Trophoblast cell (in vitro differentiated cells and primary cell): ENCODE data around the gene TBXAS1.

Source experiments
- DNase-seq, 2 donors: peaks; one replicate each; pipeline ENCODE4 v3.0.0-alpha.2; 2016
- H2AFZ ChIP-seq: 2 replicates; pipeline ENCODE4 v1.6.1; 2013; ENCODE audit warnings: low read length, moderate library complexity, mild to moderate bottlenecking; ENCODE audit not compliant: insufficient read depth, poor library complexity
- H2AK5ac ChIP-seq: 2 replicates; pipeline ENCODE4 v1.6.1; 2013; ENCODE audit warnings: mild to moderate bottlenecking, low read length
- H2BK120ac ChIP-seq: 2 replicates; pipeline ENCODE4 v1.6.1; 2013; ENCODE audit warnings: low read length, mild to moderate bottlenecking, moderate library complexity; ENCODE audit not compliant: insufficient read depth, poor library complexity
- H2BK12ac ChIP-seq: 2 replicates; pipeline ENCODE4 v1.6.1; 2013; ENCODE audit warnings: mild to moderate bottlenecking, low read length, moderate library complexity
- H2BK5ac ChIP-seq: 2 replicates; pipeline ENCODE4 v1.6.1; 2013; ENCODE audit warnings: low read length, low read depth, moderate library complexity, mild to moderate bottlenecking; ENCODE audit not compliant: poor library complexity
- H3K14ac ChIP-seq: 2 replicates; pipeline ENCODE4 v1.6.1; 2013; ENCODE audit warnings: mild to moderate bottlenecking, low read length
- H3K18ac ChIP-seq: 2 replicates; pipeline ENCODE4 v1.6.1; 2013; ENCODE audit warnings: mild to moderate bottlenecking, low read length
- H3K23ac ChIP-seq: 2 replicates; pipeline ENCODE4 v1.6.1; 2013; ENCODE audit warnings: low read length
- H3K27ac ChIP-seq: 2 replicates; pipeline ENCODE4 v1.5.1; 2013; ENCODE audit warnings: low read depth, mild to moderate bottlenecking, inconsistent platforms, low read length, moderate library complexity
- H3K27me3 ChIP-seq: 2 replicates; pipeline ENCODE4 v1.6.1; 2013; ENCODE audit warnings: inconsistent platforms, mild to moderate bottlenecking, low read length, moderate library complexity; ENCODE audit not compliant: insufficient read depth
- H3K36me3 ChIP-seq, 2 experiments: 1 replicate in 1 of 2; 2 replicates in 1 of 2; pipeline ENCODE4 v1.6.1; 2013; ENCODE audit warnings: low read length in 2 of 2, mild to moderate bottlenecking in 2 of 2, moderate library complexity in 1 of 2; ENCODE audit not compliant: insufficient read depth in 2 of 2, control insufficient read depth in 1 of 2
- H3K4ac ChIP-seq: 2 replicates; pipeline ENCODE4 v1.6.1; 2013; ENCODE audit warnings: low read depth, mild to moderate bottlenecking, low read length, moderate library complexity
- H3K4me1 ChIP-seq, 2 experiments: 1 replicate in 1 of 2; 2 replicates in 1 of 2; pipeline ENCODE4 v1.6.1; 2013; ENCODE audit warnings: low read length in 2 of 2, mild to moderate bottlenecking in 2 of 2, moderate library complexity in 1 of 2; ENCODE audit not compliant: insufficient read depth in 2 of 2, control insufficient read depth in 1 of 2
- H3K4me2 ChIP-seq: 2 replicates; pipeline ENCODE4 v1.6.1; 2013; ENCODE audit warnings: inconsistent platforms, mild to moderate bottlenecking, low read length, moderate library complexity
- H3K4me3 ChIP-seq: 2 replicates; pipeline ENCODE4 v1.5.1; 2013; ENCODE audit warnings: mild to moderate bottlenecking, low read depth, low read length, inconsistent platforms
- H3K79me1 ChIP-seq: one replicate; pipeline ENCODE4 v1.6.1; 2013; ENCODE audit warnings: low read length
- H3K79me2 ChIP-seq: 2 replicates; pipeline ENCODE4 v1.6.1; 2013; ENCODE audit warnings: low read length, mild to moderate bottlenecking; ENCODE audit not compliant: control insufficient read depth, insufficient read depth, poor library complexity
- H3K9ac ChIP-seq: 2 replicates; pipeline ENCODE4 v1.6.1; 2013; ENCODE audit warnings: mild to moderate bottlenecking, low read length
- H3K9me3 ChIP-seq: 2 replicates; pipeline ENCODE4 v1.6.1; 2013; ENCODE audit warnings: low read depth, mild to moderate bottlenecking, control low read depth, inconsistent platforms, low read length; ENCODE audit not compliant: insufficient read depth
- H4K12ac ChIP-seq: 2 replicates; pipeline ENCODE4 v1.6.1; 2013; ENCODE audit warnings: low read depth, mild to moderate bottlenecking, low read length, moderate library complexity
- H4K8ac ChIP-seq: 2 replicates; pipeline ENCODE4 v1.6.1; 2013; ENCODE audit warnings: low read depth, mild to moderate bottlenecking, low read length, moderate library complexity
- H4K91ac ChIP-seq: one replicate; pipeline ENCODE4 v1.6.1; 2013; ENCODE audit warnings: low read depth, mild to moderate bottlenecking, low read length, moderate library complexity
- WGBS: extraction: QIAGEN DNeasy Blood & Tissue Kit; methylation state at CpG from one replicate; pipeline ENCODE4 v1.1.7; 2013; ENCODE audit warnings: missing lambda C conversion rate; ENCODE audit not compliant: insufficient read length, insufficient coverage; ENCODE audit errors: extremely low coverage; 5-methylcytosine and 5-hydroxymethylcytosine counted together

The TBXAS1 gene

DNA sequence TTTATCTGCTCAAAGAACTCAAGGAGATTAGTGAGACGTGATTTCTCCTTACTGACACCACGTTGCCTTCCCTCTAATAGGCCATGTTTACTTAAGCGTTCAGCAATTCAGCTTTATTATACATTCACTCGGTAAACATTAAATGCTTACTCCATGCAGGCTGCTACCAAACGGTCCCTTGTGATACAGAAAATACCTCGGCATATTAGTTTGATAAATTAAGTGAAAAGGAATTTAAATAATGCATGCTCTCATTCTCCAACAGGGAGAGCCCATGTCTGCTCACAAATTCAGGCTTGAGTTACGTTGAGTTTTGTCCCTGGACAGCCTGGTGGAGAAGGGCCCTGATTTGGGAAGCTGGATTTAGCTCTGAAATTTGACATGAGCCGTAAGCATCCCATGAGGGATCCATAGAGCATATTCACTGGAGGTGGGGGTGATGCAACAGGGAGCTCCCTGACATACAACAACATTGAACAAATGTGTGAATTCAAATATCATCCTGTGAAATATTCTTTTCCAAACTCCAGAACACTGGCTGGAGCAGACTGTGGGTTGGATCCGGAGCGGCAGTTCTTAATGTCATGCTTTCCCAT is 86.3 kb downstream of the TBXAS1 start:
- Histone ChIP-seq H4K12ac (no peak overlapping the region), H3K27ac (no peak overlapping the region), H3K4me1 (no peaks in the 10 kb centered on the region), H3K27me3 (no peaks in the 10 kb centered on the region), H3K36me3 (no peaks in the 10 kb centered on the region), H2BK120ac (no peak overlapping the region), H2BK12ac (no peak overlapping the region), H3K4ac (no peak overlapping the region), H3K18ac (no peak overlapping the region), H3K4me2 (no peak overlapping the region), H4K91ac (no peak overlapping the region), H2AK5ac (no peak overlapping the region), H2BK5ac (no peak overlapping the region), H3K4me3 (no peak overlapping the region), H4K8ac (no peak overlapping the region), H3K9me3 (peaks cover 2% of the 10 kb centered on the region), H3K23ac (no peak overlapping the region), H3K9ac (no peak overlapping the region), H2AFZ (no peak overlapping the region), H3K79me1 (no peaks in the 10 kb centered on the region), H3K79me2 (no peaks in the 10 kb centered on the region), H3K14ac (no peak overlapping the region)
- no CpG with 5 or more reads among the region's 10 CpGs for WGBS
- no peak for DNase-seq

DNA sequence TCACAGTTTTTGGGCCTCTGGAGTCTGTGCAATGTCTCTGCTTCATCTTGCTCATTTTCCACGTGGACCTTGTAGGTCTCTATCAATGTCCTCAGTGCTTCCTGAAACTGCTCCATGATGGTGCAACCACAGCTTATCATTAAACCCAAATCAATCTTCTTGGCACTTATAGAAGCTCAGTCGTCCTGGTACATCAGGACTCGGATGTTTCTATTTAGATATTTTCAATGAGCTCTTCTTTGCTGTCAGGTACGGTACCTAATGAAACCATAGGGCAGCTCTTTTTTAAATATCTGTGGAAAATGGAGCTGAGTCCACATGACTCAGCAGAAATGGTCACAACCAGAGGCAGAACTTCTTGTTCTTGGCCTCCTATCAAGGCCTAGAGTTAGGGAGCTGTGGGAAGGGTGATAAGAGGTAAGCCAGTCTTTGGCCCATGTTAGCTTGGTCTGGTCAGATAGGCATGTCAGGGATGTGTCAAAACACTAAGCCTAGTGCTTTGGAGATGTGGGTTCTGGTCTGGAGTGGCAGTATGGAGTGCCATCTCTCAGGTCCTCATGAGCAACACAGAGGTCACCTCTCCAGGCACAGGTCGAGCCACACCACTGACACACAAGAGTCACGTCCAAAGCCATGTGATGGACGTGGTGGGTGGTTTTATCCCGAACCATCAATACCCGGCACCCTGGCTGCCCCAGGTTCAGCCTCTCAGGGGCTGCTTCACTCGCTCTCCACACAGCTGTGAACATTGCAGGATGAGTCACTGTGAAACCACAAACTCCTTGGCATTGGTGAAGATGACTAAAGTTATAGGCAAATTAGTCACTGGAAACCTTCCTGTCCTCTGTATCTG is 87.0 kb downstream of the TBXAS1 start:
- WGBS, result no CpG with 5 or more reads among the region's 10 CpGs
- H3K4ac ChIP-seq, result no peak overlapping the region
- no peaks in the 10 kb centered on the region for H3K36me3 ChIP-seq
- H3K9me3 ChIP-seq, result peaks cover 2% of the 10 kb centered on the region
- no peak overlapping the region for H3K14ac ChIP-seq
- H3K27ac ChIP-seq, result no peak overlapping the region
- no peak overlapping the region for H2AK5ac ChIP-seq
- H3K4me2 ChIP-seq, result no peak overlapping the region
- no peak overlapping the region for H2BK5ac ChIP-seq
- DNase-seq, result peak; percentile 18 to 38
- H2BK120ac ChIP-seq, result no peak overlapping the region
- no peak overlapping the region for H2AFZ ChIP-seq
- no peak overlapping the region for H3K4me3 ChIP-seq
- H4K12ac ChIP-seq, result no peak overlapping the region
- no peak overlapping the region for H3K23ac ChIP-seq
- no peak overlapping the region for H4K91ac ChIP-seq
- H3K79me2 ChIP-seq, result no peaks in the 10 kb centered on the region
- H3K4me1 ChIP-seq, result no peaks in the 10 kb centered on the region
- no peak overlapping the region for H4K8ac ChIP-seq
- no peak overlapping the region for H3K18ac ChIP-seq
- H3K27me3 ChIP-seq, result no peaks in the 10 kb centered on the region
- H2BK12ac ChIP-seq, result no peak overlapping the region
- H3K9ac ChIP-seq, result no peak overlapping the region
- H3K79me1 ChIP-seq, result no peaks in the 10 kb centered on the region

- H2BK120ac ChIP-seq, result no peak overlapping the region
These were observed 87.8 kb downstream of the TBXAS1 start for GRCh38 chr7:139916717-139917395.

DNA sequence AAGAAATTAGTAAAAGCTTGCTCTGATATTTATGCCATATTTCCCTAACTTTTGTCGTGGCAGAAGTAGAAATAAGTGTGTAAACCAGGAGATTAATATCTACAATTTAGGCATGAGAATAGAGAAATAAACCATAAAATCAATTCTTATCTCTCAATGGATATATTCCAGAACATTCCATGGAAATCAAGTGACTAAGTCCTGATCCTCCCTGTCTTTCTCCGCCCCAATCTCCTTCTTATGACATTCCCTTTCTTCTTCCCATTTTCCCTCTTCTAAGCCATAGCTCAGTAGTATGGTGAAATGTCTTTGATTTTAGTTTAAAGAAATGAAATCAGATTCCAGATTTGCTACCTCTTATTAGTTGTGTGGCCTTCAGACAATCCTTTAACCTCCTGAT is 88.8 kb downstream of the TBXAS1 start:
- Histone ChIP-seq H2BK12ac (no peak overlapping the region), H3K18ac (no peak overlapping the region), H4K12ac (no peak overlapping the region), H3K27me3 (no peaks in the 10 kb centered on the region), H2BK5ac (no peak overlapping the region), H2AFZ (no peak overlapping the region), H2AK5ac (no peak overlapping the region), H3K79me2 (no peaks in the 10 kb centered on the region), H3K14ac (no peak overlapping the region), H3K79me1 (no peaks in the 10 kb centered on the region), H3K36me3 (no peaks in the 10 kb centered on the region), H3K4ac (no peak overlapping the region), H3K27ac (no peak overlapping the region), H3K9me3 (peaks cover 2% of the 10 kb centered on the region), H3K4me3 (no peak overlapping the region), H3K4me2 (no peak overlapping the region), H4K91ac (no peak overlapping the region), H3K9ac (no peak overlapping the region), H2BK120ac (no peak overlapping the region), H3K23ac (no peak overlapping the region), H4K8ac (no peak overlapping the region), H3K4me1 (no peaks in the 10 kb centered on the region)
- no CpG with 5 or more reads among the region's 2 CpGs for WGBS
- no peak for DNase-seq

More at GRCh38 chr7:139916717-139917395, 87.8 kb downstream of the TBXAS1 start:
- Histone ChIP-seq H4K12ac (no peak overlapping the region), H3K23ac (no peak overlapping the region), H3K36me3 (no peaks in the 10 kb centered on the region), H2AK5ac (no peak overlapping the region), H3K4ac (no peak overlapping the region), H3K4me1 (no peaks in the 10 kb centered on the region), H3K9ac (no peak overlapping the region), H3K27ac (no peak overlapping the region), H2AFZ (no peak overlapping the region), H2BK12ac (no peak overlapping the region), H3K14ac (no peak overlapping the region), H2BK5ac (no peak overlapping the region), H3K79me1 (no peaks in the 10 kb centered on the region), H4K91ac (no peak overlapping the region), H3K79me2 (no peaks in the 10 kb centered on the region), H4K8ac (no peak overlapping the region), H3K27me3 (no peaks in the 10 kb centered on the region), H3K18ac (no peak overlapping the region), H3K4me3 (no peak overlapping the region), H3K4me2 (no peak overlapping the region), H3K9me3 (peaks cover 2% of the 10 kb centered on the region)
- no CpG with 5 or more reads among the region's 10 CpGs for WGBS
- DNase-seq, result no peak
